Measurements from ENCODE around the gene SRC.

GRCh38 chr20:37379967-37380828 lies 34.3 kb downstream of the SRC start:
- TF ChIP-seq CTCF (conservative IDR thresholded peaks at IDR 0.05; ENCODE audit: low read depth in 2 of 2) (no peak), EZH2 (IDR thresholded peaks at IDR 0.05; ENCODE audit: low read depth, unreplicated experiment) (no peak)
- TF ChIP-seq, protein P1, sequence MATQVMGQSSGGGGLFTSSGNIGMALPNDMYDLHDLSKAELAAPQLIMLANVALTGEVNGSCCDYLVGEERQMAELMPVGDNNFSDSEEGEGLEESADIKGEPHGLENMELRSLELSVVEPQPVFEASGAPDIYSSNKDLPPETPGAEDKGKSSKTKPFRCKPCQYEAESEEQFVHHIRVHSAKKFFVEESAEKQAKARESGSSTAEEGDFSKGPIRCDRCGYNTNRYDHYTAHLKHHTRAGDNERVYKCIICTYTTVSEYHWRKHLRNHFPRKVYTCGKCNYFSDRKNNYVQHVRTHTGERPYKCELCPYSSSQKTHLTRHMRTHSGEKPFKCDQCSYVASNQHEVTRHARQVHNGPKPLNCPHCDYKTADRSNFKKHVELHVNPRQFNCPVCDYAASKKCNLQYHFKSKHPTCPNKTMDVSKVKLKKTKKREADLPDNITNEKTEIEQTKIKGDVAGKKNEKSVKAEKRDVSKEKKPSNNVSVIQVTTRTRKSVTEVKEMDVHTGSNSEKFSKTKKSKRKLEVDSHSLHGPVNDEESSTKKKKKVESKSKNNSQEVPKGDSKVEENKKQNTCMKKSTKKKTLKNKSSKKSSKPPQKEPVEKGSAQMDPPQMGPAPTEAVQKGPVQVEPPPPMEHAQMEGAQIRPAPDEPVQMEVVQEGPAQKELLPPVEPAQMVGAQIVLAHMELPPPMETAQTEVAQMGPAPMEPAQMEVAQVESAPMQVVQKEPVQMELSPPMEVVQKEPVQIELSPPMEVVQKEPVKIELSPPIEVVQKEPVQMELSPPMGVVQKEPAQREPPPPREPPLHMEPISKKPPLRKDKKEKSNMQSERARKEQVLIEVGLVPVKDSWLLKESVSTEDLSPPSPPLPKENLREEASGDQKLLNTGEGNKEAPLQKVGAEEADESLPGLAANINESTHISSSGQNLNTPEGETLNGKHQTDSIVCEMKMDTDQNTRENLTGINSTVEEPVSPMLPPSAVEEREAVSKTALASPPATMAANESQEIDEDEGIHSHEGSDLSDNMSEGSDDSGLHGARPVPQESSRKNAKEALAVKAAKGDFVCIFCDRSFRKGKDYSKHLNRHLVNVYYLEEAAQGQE (IDR thresholded peaks at IDR 0.05; ENCODE audit: unreplicated experiment), result no peak
